Fibroblast of skin of left quadriceps (primary cell): Measurements from ENCODE around the gene OR51M1.

Experiments used
- DNase-seq, 2 experiments: peaks; one replicate each; pipeline ENCODE4 v3.0.0-alpha.2; 2013; ENCODE audit warnings: low read depth in 2 of 2

OR51M1 gene

GRCh38 chr11:5390210-5390609 is 6.6 kb downstream of the OR51M1 start:
- no peak for DNase-seq

DNA sequence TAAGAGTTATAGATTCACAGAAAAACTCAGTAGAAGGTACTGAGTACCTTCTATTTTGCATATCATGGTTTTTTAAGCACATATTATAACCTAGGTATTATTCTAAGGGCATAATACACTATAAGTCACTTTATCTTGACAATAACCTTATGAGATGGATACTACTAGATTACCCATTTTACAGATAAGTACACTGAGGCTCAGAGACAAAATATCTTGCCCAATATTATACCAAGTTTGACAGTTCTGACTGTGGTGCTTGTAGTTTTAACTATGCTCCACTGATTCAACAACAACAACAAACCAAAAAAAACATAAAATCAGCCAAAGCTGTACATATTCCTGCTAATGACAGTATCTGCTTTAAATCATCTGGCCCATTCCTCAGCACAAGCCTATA is 10.5 kb downstream of the OR51M1 start:
- DNase-seq: no peak

DNA sequence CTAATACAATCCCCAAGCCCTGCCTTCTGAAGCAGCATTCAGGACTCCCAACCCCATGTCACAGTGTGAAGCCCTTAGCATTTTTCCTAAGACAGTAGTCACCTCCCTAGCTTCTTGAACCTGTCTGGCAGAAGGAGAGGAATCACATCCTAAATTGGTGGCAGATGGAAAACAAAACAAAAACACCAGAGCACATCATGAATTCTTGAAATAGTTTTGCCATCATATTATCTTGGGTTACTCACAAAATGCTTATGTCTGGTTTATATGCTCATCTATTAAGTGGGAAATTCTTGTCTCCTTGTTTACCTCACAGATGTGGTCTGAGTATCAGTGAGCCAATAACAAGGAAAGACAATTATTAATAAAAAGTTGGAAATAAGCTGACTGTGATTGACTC is 15.3 kb downstream of the OR51M1 start:
- DNase-seq: no peak

DNA sequence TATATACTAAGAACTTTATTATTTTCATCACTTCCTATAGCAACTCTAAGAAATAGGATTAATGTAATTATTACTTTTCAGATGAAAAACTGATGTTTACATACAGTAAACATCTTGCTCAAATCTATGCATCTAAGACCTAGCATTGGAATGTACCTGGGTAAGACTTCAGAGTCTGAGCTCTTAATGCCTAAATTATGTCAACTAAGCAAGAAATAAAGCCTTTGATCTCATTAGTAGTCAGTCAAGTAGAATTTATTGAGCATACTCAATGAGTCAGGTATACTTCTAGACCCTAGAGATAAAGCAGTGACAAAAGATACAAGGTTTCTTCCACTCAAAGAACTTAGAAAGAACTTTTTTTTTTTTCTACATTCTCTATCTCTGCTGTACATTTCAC is 21.6 kb downstream of the OR51M1 start:
- DNase-seq: no peak

DNA sequence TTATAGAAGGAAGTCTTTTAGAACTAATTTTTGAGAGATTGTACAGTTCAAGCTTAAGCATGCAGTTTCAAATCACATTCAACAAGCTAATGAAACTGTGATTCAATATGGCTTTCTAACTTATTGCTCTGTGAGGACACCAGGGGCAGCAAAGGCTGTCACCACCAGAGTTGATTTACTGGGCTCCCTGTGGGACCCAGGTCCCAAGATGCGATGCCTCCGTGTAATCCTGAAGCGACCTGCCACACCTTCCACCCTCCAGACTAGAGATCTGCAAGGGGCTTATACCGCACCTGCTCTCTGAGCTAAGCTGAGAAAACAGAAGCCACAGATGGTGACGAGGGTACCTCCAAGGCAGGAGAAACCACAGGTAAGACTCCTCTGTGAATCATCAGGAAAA is 37.4 kb downstream of the OR51M1 start:
- no peak for DNase-seq

DNA sequence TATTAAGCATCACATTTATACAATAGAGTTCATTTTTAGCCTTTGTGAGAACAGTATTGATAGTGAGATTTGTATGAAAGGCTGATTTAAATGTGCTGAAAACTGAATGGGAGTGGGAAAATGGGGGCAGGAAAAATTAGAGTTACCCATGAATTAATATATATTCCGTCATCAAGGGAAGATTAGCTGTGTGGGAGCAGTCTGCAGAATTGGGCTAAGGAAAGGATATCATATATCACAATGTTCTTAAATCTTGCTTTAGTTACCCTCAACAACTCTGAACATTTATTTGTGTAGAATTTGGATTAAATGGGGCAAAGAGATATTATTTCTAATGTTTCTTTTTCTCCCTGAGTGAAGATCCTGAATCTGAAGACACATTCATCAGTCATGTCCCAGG is 38.2 kb downstream of the OR51M1 start, which contains the start of gene OR51Q1:
OR51Q1 (plus strand) TSS at position 301 of the 400 bp plus-strand sequence; CDS start at position 391, 90 bp downstream.
- no peak for DNase-seq

DNA sequence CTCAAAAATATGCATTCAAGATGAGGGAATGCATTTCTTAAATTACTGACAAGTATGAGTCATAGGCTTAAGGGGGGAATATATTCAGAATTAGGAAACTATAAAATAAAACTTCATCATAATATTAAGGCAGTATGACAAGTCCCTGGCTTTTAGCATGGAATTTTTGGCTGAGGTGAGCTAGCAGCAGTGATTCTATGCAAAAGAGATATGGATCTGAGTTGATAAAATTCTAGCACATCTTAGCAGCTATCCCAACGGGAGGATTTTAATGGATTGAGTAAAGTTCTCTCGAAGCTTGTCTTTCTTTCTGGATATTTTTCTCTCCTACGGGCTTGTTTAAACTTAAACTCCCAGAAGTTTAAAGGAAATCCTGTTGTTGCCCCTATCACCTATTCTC is 39.5 kb downstream of the OR51M1 start:
- no peak for DNase-seq

DNA sequence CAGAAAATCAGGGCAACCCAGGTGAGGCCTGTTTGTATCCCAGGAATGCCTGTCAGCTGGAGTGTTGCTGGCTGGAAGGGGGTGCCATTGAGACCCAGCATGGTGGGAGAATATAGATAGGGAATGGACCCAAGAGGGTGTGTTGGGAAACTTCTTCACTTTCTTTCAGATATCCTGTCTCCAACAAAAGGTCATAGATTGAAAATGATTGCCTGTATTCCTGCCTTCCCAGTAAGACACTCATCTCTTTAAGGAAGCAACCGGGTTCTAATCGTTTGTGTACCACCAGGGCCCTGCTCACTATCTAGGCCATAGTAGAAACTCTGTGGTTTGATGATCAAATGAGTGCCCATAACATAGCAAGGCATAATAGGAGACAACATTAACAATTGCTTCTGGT is 57.8 kb downstream of the OR51M1 start, which contains the start of gene OR51I1:
OR51I1 (minus strand) TSS at position 101 of the 400 bp plus-strand sequence; CDS start at position 101, 0 bp downstream.
- DNase-seq: no peak
